ENCODE data around the gene IGFBP5.

- TF ChIP-seq CTCF (IDR thresholded peaks at IDR 0.05; ENCODE audit: insufficient read depth, low read length): no peak
- no peak for TF ChIP-seq SPI1 (IDR thresholded peaks at IDR 0.05; ENCODE audit: borderline replicate concordance, low read depth)
- no peak for TF ChIP-seq POLR2AphosphoS5 (IDR thresholded peaks at IDR 0.05; ENCODE audit: low read depth)
- no peak for TF ChIP-seq REST (IDR thresholded peaks at IDR 0.05; ENCODE audit: insufficient replicate concordance, low read depth)
Measured at GRCh38 chr2:216685327-216685875, 9.9 kb downstream of the IGFBP5 start.
